ENCODE data around the gene C1QBP.

DNA sequence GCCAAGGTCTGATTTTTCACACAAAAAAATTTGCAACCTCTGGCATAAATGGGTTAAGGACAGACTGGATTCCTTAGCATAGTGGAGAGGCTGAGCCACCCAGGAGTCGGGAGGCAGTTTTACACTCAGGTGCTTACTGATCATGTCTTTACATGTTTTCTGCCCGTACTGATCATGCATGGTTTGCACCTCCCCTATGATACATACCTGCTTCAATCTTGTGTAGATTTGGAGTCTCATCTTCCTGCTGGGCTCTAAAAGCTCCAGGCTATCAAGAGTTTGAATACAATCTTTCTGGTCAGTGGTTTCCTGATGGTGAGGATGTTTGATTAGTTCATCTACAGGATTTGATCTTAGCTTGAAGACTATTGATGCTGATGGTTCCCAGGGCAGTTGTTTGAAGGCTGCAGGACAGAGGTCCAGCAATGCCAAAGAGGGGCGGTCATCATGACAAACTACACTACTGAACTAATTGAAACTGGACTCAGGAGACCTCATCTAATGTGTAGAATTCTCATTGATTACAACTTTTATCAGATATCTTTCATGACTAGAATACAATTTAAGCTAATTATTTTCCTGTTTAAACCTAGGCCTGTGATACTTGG is 6.9 kb downstream of the C1QBP start:
- TF ChIP-seq ZNF274 (IDR thresholded peaks at IDR 0.05; ENCODE audit: low read depth, low read length), result no peak
- TF ChIP-seq YY1 (IDR thresholded peaks at IDR 0.05; ENCODE audit: insufficient read depth, insufficient read length), result no peak
